AG04450 (cell line): ENCODE measurements around the gene RTN4RL1. TPM values are rescaled to one million over a fixed set of nuclear protein-coding genes. Genes with fewer than 3 reads are reported as not detected.

Experiments
- CTCF ChIA-PET: fragments of 300-600, 350-600 bp; formaldehyde crosslinking; extraction: SDS; loops from one replicate; lab custom pipeline; 2022; ENCODE audit warnings: antibody characterized with exemption, inconsistent platforms; lab: Charles Lee
- POLR2A ChIA-PET: fragments of 350-600 bp; formaldehyde crosslinking; extraction: SDS; loops from one replicate; lab custom pipeline; 2021; ENCODE audit warnings: antibody characterized with exemption, inconsistent platforms; lab: Yijun Ruan, JAX
- DNase-seq: peaks from one replicate; pipeline ENCODE4 v3.0.0-alpha.2; 2011; ENCODE audit warnings: low read depth, low spot score
- H3K27ac ChIP-seq: one replicate; pipeline ENCODE4 v1.5.1; 2012; ENCODE audit warnings: low read depth, low read length, control low read depth
- H3K27me3 ChIP-seq: one replicate; pipeline ENCODE4 v1.6.0; 2012; ENCODE audit warnings: low read length; ENCODE audit not compliant: control insufficient read depth, insufficient read depth
- H3K4me3 ChIP-seq: 2 replicates; pipeline ENCODE4 v1.5.1; 2011; ENCODE audit warnings: mild to moderate bottlenecking, low read depth, low read length, control low read depth
- H3K9me3 ChIP-seq: 2 replicates; pipeline ENCODE4 v1.5.1; 2012; ENCODE audit warnings: low read length; ENCODE audit not compliant: control insufficient read depth, insufficient read depth
- polyA plus RNA-seq: library from polyadenylated mRNA; depleted of rRNA; stranded (reverse); fragments of >200 nt; gene quantifications from 2 replicates; pipeline ENCODE4 v1.2.3, GENCODE V29; 2011
- TF ChIP-seq, protein P1 (sequence below): IDR thresholded peaks from 2 replicates; pipeline ENCODE4 v1.5.1; 2011; ENCODE audit warnings: low read depth, low read length, control low read depth, inconsistent platforms

Gene RTN4RL1
- polyA plus RNA-seq, 1 experiment, result 0.04 TPM

DNA sequence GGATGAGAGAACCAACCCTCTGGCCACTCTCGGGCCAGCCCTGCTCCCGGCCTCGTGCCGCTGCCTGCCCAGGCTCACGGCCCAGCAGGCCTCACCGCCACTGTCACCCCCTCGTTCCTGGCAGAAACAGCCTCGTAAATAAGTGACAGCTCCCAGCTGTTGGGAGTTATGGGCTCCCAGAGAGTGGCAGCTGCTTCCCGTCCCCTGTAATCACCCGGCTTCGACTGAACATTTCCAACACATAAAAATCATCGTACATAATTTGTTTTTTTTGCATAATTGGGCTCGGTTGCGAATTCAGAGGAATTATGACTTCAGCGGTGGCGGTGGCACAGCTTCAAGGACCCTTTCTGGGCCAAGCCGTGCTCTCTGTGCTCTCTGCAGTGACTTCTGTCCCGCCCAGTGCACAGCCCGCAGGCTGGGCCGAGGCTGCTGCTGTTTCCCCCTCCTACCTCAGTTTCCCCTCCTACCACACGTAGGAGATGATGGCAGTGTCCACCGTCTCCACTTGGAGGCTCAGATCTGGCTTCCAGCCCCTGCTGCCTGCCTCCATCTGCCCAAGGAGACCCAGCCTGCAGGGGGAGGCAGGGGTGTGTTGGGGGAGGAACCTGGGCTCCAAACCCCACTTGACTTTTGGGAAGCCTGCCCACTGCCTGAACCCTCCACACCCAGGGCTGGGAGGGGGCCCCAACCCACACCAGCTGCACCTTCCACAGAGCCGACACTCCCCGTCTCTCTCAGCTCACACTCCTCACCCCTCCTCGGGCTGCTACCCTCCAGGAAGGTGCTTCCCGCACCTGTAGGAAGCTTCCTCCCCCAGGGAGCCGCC, 84.9 kb downstream of the RTN4RL1 start:
- H3K27me3 ChIP-seq, result peaks cover 32% of the 10 kb centered on the region
- H3K4me3 ChIP-seq, result no peak overlapping the region
- CTCF ChIA-PET, result no interaction called here
- DNase-seq, result no peak
- no peaks in the 10 kb centered on the region; the same call in 1 of the 2 replicates for H3K9me3 ChIP-seq
- POLR2A ChIA-PET, result no interaction called here
- TF ChIP-seq, protein P1, sequence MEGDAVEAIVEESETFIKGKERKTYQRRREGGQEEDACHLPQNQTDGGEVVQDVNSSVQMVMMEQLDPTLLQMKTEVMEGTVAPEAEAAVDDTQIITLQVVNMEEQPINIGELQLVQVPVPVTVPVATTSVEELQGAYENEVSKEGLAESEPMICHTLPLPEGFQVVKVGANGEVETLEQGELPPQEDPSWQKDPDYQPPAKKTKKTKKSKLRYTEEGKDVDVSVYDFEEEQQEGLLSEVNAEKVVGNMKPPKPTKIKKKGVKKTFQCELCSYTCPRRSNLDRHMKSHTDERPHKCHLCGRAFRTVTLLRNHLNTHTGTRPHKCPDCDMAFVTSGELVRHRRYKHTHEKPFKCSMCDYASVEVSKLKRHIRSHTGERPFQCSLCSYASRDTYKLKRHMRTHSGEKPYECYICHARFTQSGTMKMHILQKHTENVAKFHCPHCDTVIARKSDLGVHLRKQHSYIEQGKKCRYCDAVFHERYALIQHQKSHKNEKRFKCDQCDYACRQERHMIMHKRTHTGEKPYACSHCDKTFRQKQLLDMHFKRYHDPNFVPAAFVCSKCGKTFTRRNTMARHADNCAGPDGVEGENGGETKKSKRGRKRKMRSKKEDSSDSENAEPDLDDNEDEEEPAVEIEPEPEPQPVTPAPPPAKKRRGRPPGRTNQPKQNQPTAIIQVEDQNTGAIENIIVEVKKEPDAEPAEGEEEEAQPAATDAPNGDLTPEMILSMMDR, result no peak
- H3K27ac ChIP-seq, result no peak overlapping the region

DNA sequence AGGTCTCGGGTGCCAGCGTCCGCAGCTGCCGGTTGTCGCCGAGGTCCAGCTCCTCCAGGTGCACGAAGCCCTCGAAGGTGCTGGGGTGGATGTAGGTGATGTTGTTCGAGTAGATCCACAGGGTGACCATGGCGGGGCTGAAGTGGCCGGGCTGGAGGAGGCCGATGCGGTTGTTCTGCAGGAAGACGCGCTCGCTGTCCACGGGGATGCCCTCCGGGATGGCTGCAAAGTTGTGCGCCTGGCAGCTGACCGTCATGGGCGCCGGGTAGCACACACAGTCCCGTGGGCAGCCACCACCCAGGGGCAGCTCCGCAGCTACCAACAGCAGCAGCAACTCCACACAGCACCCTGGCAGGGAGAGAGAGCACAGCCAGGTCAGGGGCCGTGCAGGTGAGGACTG, 87.7 kb downstream of the RTN4RL1 start:
- ChIA-PET CTCF (no interaction called here), POLR2A (no interaction called here)
- no peak overlapping the region for H3K27ac ChIP-seq
- DNase-seq, result no peak
- H3K9me3 ChIP-seq, result no peaks in the 10 kb centered on the region; the same call in 1 of the 2 replicates
- no peak overlapping the region for H3K4me3 ChIP-seq
- TF ChIP-seq, protein P1, result no peak
- peaks cover 38% of the 10 kb centered on the region for H3K27me3 ChIP-seq

DNA sequence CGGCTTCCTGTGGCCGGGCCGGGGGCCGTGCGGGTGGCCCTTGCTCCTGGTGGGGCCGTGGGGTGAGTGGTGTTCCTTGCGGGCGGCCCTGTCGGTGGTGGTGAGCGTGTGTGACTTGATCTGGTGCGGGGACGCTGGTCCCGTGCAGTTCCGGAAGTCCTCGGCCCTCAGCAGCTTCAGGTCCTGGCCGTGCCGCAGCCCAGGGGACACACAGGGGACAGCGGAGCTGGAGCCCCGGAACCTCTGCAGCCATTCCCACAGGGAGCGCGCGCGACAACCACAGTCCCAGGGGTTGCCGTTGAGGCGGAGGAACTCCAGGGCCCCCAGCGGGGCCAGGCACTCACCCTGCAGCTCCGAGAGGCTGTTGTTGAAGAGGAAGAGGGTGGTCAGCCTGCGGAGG, 88.4 kb downstream of the RTN4RL1 start:
- ChIA-PET CTCF (no interaction called here), POLR2A (no interaction called here)
- Histone ChIP-seq H3K27ac (no peak overlapping the region), H3K27me3 (peaks cover 40% of the 10 kb centered on the region), H3K4me3 (no peak overlapping the region), H3K9me3 (no peaks in the 10 kb centered on the region; the same call in 1 of the 2 replicates)
- TF ChIP-seq, protein P1, result no peak
- DNase-seq, result no peak

DNA sequence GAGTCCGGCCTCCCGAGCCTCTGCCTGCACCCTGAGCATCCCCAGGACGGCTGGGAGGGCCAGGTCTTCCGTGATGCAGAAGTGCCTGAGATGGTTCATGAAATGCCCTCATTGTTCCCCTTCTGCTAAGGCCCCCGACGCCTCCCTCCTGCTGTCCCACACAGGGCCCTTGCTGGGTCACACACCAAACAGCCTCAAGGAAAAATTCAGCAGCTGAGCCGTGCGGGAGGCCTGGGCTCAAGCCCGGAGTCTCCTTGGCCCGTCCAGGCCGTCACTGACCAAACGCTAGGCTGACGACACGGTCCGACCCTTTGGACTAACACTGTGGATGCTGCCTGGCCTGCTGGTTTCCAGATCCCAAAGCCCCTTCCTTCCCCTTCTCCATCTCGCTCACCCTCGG, 90.2 kb downstream of the RTN4RL1 start:
- H3K27me3 ChIP-seq, result peaks cover 37% of the 10 kb centered on the region
- TF ChIP-seq, protein P1, result no peak
- no peak overlapping the region for H3K4me3 ChIP-seq
- H3K9me3 ChIP-seq, result no peaks in the 10 kb centered on the region; the same call in 1 of the 2 replicates
- CTCF ChIA-PET, result no interaction called here
- POLR2A ChIA-PET, result no interaction called here
- H3K27ac ChIP-seq, result no peak overlapping the region
- DNase-seq, result no peak
